ENCODE results near the gene NPC1. TPM values are rescaled to one million over a fixed set of nuclear protein-coding genes. Genes with fewer than 3 reads are reported as not detected.

NPC1 gene
- total RNA-seq, 2 experiments from 2014 or later = 25.9 to 27.9 TPM

DNA sequence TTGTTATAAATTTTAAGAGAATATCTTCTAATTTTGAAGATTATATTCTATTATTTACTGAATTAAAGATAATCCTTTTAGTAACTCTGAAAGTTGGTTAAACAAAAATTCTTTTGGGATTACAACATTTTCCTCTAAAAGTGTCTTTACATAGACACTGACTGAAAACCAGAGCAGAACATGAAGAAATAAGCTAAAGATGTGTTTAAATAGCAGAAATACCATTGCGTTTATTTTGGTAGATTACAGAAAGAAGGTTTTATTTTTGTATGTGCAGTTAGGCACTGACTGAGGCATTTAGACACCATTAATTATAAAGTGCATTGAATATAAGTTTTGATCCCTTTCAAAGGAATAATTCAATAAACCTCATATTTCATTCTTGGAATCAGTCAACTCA, 13.5 kb upstream of the NPC1 start:
- Mint-ChIP-seq H3K4me3 (no peak overlapping the region), H3K36me3 (ENCODE audit: low read depth) (no peaks in the 10 kb centered on the region), H3K9me3 (no peaks in the 10 kb centered on the region), H3K27me3 (ENCODE audit: low read depth) (no peaks in the 10 kb centered on the region), H3K4me1 (ENCODE audit: low read depth) (no peaks in the 10 kb centered on the region), H3K27ac (no peak overlapping the region)
- CTCF ChIA-PET = no interaction called here
- intact Hi-C loops (cut with micrococcal nuclease) = no loop called here
- DNase-seq = no peak

- no peak for DNase-seq
- Mint-ChIP-seq H3K9me3 (no peaks in the 10 kb centered on the region), H3K4me1 (ENCODE audit: low read depth) (no peaks in the 10 kb centered on the region), H3K27me3 (ENCODE audit: low read depth) (no peaks in the 10 kb centered on the region), H3K36me3 (ENCODE audit: low read depth) (no peaks in the 10 kb centered on the region), H3K4me3 (no peak overlapping the region), H3K27ac (no peak overlapping the region)
- CTCF ChIA-PET = no interaction called here
- intact Hi-C loops (cut with micrococcal nuclease) = no loop called here
Observed at GRCh38 chr18:23596183-23596582, 9.9 kb upstream of the NPC1 start.

DNA sequence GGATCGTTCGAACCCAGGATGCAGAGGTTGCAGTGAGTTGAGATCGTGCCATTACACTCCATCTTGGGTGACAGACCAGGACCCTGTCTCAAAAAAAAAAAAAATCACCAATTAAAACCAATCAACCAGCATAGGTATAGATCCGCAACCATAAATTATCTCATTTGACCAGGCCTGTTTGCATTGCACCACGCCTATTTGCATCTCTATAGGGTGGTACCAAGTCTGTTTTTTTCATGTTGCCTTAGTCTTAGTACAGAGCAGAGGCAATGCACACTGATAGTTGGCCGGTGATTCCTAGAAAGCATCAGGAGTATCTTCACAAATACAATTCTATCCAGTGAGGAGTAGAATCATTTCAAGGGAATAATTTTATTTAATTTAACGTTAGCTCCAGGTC, 9.3 kb upstream of the NPC1 start:
- no peaks in the 10 kb centered on the region for H3K27me3 Mint-ChIP-seq (ENCODE audit: low read depth)
- H3K36me3 Mint-ChIP-seq (ENCODE audit: low read depth) = no peaks in the 10 kb centered on the region
- no peaks in the 10 kb centered on the region for H3K9me3 Mint-ChIP-seq
- H3K4me1 Mint-ChIP-seq (ENCODE audit: low read depth) = no peaks in the 10 kb centered on the region
- no peak overlapping the region for H3K27ac Mint-ChIP-seq
- no peak overlapping the region for H3K4me3 Mint-ChIP-seq
- DNase-seq = no peak
- CTCF ChIA-PET = interaction anchor here (0.6 kb wide), 1 partner anchor 13 kb away, joined by 3 read pairs; no protein-coding TSS in a partner anchor
- intact Hi-C loops (cut with micrococcal nuclease) = no loop called here

DNA sequence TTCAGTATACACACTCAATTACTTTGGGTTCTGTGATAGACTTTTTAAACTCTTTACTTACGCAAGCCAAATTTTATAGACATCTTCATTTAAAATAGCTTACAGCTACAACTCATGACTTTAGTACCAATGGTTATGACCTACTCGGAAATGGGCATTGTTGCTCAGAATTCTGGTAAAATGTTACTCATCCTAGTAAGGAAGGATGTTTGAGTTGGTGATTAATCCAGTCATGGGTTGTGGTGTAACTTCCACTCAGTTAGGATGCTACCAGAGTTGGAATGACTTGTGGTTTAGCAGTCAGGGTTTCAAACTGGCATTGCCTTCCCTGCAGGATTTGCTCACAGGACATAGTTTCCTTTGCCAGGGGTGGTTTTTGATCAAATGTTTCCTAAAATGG, 7.4 kb upstream of the NPC1 start:
- CTCF ChIA-PET = no interaction called here
- H3K4me3 Mint-ChIP-seq = no peak overlapping the region
- H3K27me3 Mint-ChIP-seq (ENCODE audit: low read depth) = no peaks in the 10 kb centered on the region
- no peak for DNase-seq
- no peaks in the 10 kb centered on the region for H3K9me3 Mint-ChIP-seq
- H3K4me1 Mint-ChIP-seq (ENCODE audit: low read depth) = no peaks in the 10 kb centered on the region
- no peak overlapping the region for H3K27ac Mint-ChIP-seq
- intact Hi-C loops (cut with micrococcal nuclease) = no loop called here
- no peaks in the 10 kb centered on the region for H3K36me3 Mint-ChIP-seq (ENCODE audit: low read depth)

DNA sequence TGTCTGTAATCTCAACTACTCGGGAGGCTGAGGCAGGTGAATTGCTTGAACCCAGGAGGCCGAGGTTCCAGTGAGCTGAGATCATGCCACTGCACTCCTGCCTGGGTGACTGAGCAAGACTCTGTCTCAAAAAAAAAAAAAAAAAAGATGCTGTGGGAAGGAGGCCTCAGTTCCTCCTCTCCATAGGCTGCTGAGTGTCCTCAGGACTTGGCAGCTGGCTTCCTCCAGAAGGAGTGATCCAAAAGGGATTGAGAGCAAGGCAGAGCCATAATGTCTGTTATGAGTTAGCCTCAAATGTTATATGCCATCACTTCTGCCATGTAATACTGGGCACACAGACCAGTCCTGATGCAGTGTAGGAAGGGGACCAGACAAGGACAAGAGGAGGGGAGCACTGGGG, 6.6 kb upstream of the NPC1 start:
- no peaks in the 10 kb centered on the region for H3K27me3 Mint-ChIP-seq (ENCODE audit: low read depth)
- intact Hi-C loops (cut with micrococcal nuclease) = no loop called here
- no peak overlapping the region for H3K27ac Mint-ChIP-seq
- H3K9me3 Mint-ChIP-seq = no peaks in the 10 kb centered on the region
- no peak overlapping the region for H3K4me3 Mint-ChIP-seq
- CTCF ChIA-PET = no interaction called here
- no peak for DNase-seq
- no peaks in the 10 kb centered on the region for H3K36me3 Mint-ChIP-seq (ENCODE audit: low read depth)
- no peaks in the 10 kb centered on the region for H3K4me1 Mint-ChIP-seq (ENCODE audit: low read depth)

DNA sequence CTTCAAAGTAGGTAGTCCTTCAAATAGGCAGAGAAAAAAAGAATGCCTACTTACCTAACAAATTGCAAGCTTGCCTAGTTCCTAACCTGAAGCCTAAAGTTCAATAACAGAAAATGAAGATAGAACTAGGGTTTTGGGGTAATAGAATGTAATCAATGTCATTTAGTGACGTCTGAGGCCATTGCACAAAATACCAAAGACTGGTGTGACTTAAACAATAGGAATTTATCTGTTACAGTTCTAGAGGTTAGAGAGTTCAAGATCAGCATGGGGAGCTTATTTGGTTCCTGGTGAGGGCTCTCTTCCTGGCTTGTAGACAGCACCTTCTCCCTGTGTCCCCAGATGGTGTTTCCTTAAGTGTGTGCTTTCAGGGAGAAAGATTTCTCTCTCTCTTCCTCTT, 4.7 kb upstream of the NPC1 start:
- Mint-ChIP-seq H3K36me3 (ENCODE audit: low read depth) (no peaks in the 10 kb centered on the region), H3K4me1 (ENCODE audit: low read depth) (peaks cover 5% of the 10 kb centered on the region), H3K27me3 (ENCODE audit: low read depth) (no peaks in the 10 kb centered on the region), H3K9me3 (no peaks in the 10 kb centered on the region), H3K27ac (no peak overlapping the region), H3K4me3 (no peak overlapping the region)
- intact Hi-C loops (cut with micrococcal nuclease) = no loop called here
- CTCF ChIA-PET = interaction anchor here (0.8 to 1.6 kb wide), 5 partner anchors 17 to 497 kb away, joined by 3 to 6 read pairs (median 3); no protein-coding TSS in a partner anchor
- DNase-seq = no peak

GRCh38 chr18:23588836-23589560, 2.7 kb upstream of the NPC1 start:
- no peaks in the 10 kb centered on the region for H3K9me3 Mint-ChIP-seq
- no peak overlapping the region for H3K27ac Mint-ChIP-seq
- CTCF ChIA-PET = interaction anchor here (0.6 to 2.4 kb wide), 6 partner anchors 26 to 114 kb away, joined by 3 to 19 read pairs (median 4); no protein-coding TSS in a partner anchor
- no peaks in the 10 kb centered on the region for H3K27me3 Mint-ChIP-seq (ENCODE audit: low read depth)
- peaks cover 17% of the 10 kb centered on the region for H3K4me1 Mint-ChIP-seq (ENCODE audit: low read depth)
- no peaks in the 10 kb centered on the region for H3K36me3 Mint-ChIP-seq (ENCODE audit: low read depth)
- DNase-seq = no peak
- intact Hi-C loops (cut with micrococcal nuclease) = loop anchor here (5.0 to 10.0 kb wide), 4 partner anchors 357 to 794 kb away; partner anchors contain the start of gene CABLES1
- no peak overlapping the region for H3K4me3 Mint-ChIP-seq

- intact Hi-C loops (cut with micrococcal nuclease) = loop anchor here (1.0 to 10.0 kb wide), 6 partner anchors 46 to 792 kb away; partner anchors contain the start of gene CABLES1
Observed at GRCh38 chr18:23587220-23587642, 925 bp upstream of the NPC1 start.

GRCh38 chr18:23585897-23586248, 433 bp downstream of the NPC1 start:
- no peaks in the 10 kb centered on the region for H3K9me3 Mint-ChIP-seq
- CTCF ChIA-PET = interaction anchor here (1.0 to 3.6 kb wide), 4 partner anchors 10 to 85 kb away, joined by 3 to 22 read pairs (median 3); no protein-coding TSS in a partner anchor
- H3K4me1 Mint-ChIP-seq (ENCODE audit: low read depth) = peaks cover 39% of the 10 kb centered on the region
- no peak for DNase-seq
- peaks cover 3% of the 10 kb centered on the region for H3K36me3 Mint-ChIP-seq (ENCODE audit: low read depth)
- peak overlapping the region; percentile 95 for H3K27ac Mint-ChIP-seq
- intact Hi-C loops (cut with micrococcal nuclease) = loop anchor here (1.0 to 10.0 kb wide), 12 partner anchors 12 to 791 kb away; partner anchors contain the start of genes CABLES1, RIOK3 and RMC1
- peak overlapping the region; percentile 91 for H3K4me3 Mint-ChIP-seq
- no peaks in the 10 kb centered on the region for H3K27me3 Mint-ChIP-seq (ENCODE audit: low read depth)

More at GRCh38 chr18:23587220-23587642, 925 bp upstream of the NPC1 start:
- H3K4me3 Mint-ChIP-seq = peak overlapping the region; percentile 91
- H3K27ac Mint-ChIP-seq = peak overlapping the region; percentile 95
- no peaks in the 10 kb centered on the region for H3K27me3 Mint-ChIP-seq (ENCODE audit: low read depth)
- CTCF ChIA-PET = interaction anchor here (1.5 to 2.4 kb wide), 4 partner anchors 23 to 89 kb away, joined by 3 to 19 read pairs (median 8); no protein-coding TSS in a partner anchor
- peaks cover 27% of the 10 kb centered on the region for H3K4me1 Mint-ChIP-seq (ENCODE audit: low read depth)
- H3K36me3 Mint-ChIP-seq (ENCODE audit: low read depth) = peaks cover 3% of the 10 kb centered on the region
- H3K9me3 Mint-ChIP-seq = no peaks in the 10 kb centered on the region
- no peak for DNase-seq

DNA sequence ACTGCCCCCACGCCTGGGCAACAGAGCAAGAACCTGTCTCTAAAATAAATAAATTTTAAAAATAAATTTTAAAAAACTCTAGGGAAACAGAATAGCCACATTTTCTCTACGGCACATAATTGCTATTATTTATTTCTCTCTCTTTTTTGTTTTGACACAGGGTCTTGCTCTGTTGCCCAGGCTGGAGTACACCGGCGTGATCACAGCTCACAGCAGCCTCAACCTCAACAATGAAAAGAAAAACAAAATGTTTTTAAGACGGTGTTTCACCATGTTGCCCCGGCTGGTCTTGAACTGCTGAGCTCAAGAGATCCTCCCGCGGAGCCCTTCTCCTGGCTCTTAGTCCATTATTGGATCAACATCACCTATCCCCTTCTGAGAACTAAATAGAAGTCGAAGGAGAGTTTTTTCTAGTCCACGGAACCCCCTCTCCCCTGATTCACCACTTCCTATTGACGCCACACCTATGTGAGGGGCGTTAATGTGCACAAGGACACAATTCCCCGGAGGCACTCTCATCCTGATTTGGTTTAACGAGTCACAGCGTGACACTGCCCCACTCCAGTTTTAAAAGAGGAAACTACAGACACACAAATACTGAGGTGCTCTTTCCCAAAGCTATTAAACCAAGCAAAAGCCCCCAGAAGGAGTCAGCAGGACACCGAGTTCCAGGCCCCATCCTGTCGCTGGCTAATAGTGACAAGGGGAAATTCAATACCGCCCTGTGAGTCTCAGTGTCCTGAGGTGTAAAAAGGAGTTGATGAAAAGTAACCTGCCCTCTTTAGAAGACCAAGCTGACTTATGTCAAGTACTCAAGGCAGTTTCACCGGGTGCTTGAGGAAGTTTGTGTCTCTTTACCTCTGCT, 1.1 kb downstream of the NPC1 start:
- Mint-ChIP-seq H3K4me1 (ENCODE audit: low read depth) (peaks cover 45% of the 10 kb centered on the region), H3K4me3 (peak overlapping the region; percentile 91), H3K9me3 (no peaks in the 10 kb centered on the region), H3K36me3 (ENCODE audit: low read depth) (peaks cover 3% of the 10 kb centered on the region), H3K27ac (peak overlapping the region; percentile 95), H3K27me3 (ENCODE audit: low read depth) (no peaks in the 10 kb centered on the region)
- peak; percentile 20 for DNase-seq
- intact Hi-C loops (cut with micrococcal nuclease) = loop anchor here (5.0 to 10.0 kb wide), 4 partner anchors 353 to 790 kb away; partner anchors contain the start of gene CABLES1
- CTCF ChIA-PET = interaction anchor here (0.9 to 3.6 kb wide), 5 partner anchors 10 to 84 kb away, joined by 3 to 22 read pairs (median 3); no protein-coding TSS in a partner anchor

DNA sequence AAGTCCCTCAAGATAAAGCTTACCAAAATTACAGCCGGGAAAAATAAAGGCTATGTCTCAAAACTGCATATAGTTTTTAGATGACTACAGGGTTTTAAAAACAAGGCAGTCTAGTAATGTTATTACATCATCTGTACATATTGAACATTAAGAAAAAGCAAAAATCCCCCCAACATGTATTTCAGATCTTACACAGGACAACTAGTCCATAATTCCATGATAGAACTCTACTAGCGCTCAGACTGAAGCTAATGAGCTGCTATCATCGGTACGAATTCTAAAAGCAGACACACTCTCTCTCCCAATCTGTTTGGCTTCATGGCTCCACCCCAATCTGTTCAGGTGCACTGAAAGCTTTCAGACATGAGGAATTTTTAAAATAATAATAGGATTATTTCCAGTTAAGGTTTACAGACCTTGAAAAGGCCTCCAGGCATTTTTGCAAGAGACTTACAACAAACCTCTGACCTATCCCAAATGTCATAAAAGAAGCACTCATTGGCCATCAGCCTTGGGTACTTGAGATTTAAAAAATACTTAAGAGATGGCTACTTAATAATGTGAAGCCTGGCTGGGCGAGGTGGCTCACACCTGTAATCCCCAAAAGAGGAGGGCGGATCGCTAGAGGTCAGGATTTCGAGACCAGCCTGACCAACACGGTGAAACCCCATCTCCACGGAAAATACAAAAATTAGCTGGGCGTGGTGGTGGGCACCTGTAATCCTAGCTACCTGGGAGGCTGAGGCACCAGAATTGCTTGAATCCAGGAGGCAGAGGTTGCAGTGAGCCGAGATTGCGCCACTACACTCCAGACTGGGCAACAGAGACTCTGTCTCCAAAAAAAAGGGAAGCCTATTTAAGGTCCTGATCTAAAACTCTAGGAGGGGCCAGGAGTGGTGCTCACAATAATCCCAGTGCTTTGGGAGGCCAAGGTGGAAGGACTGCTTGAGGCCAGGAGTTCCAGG, 2.0 kb downstream of the NPC1 start:
- peak overlapping the region; percentile 21 for H3K4me3 Mint-ChIP-seq
- CTCF ChIA-PET = interaction anchor here (0.9 to 3.6 kb wide), 3 partner anchors 19 to 68 kb away, joined by 3 to 22 read pairs (median 3); no protein-coding TSS in a partner anchor
- peaks cover 47% of the 10 kb centered on the region for H3K4me1 Mint-ChIP-seq (ENCODE audit: low read depth)
- intact Hi-C loops (cut with micrococcal nuclease) = loop anchor here (10.0 kb wide), 1 partner anchor 790 kb away; no protein-coding TSS in a partner anchor
- no peaks in the 10 kb centered on the region for H3K9me3 Mint-ChIP-seq
- peaks cover 3% of the 10 kb centered on the region for H3K36me3 Mint-ChIP-seq (ENCODE audit: low read depth)
- no peak overlapping the region for H3K27ac Mint-ChIP-seq
- H3K27me3 Mint-ChIP-seq (ENCODE audit: low read depth) = no peaks in the 10 kb centered on the region
- no peak for DNase-seq
